ENCODE results near the gene REXO5.

- no peak for TF ChIP-seq EZH2 (IDR thresholded peaks at IDR 0.05; ENCODE audit: borderline replicate concordance, insufficient read depth, low read depth, low read length, poor library complexity, severe bottlenecking)
- TF ChIP-seq CTCF (IDR thresholded peaks at IDR 0.05): no peak
Measured at GRCh38 chr16:20886320-20886719, 80.0 kb downstream of the REXO5 start.

All from B cell (primary cell).